GM12878 (cell line): ENCODE results near the gene SCNN1B. TPM values are rescaled to one million over a fixed set of nuclear protein-coding genes. Genes with fewer than 3 reads are reported as not detected.

Experiments
- BRCA1 ChIP-seq: IDR thresholded peaks from 2 replicates; pipeline ENCODE4 v1.6.1; 2011; ENCODE audit warnings: low read depth, low read length, improper control_type of control experiment
- E4F1 ChIP-seq: fragments of 450-650 bp; IDR thresholded peaks from 2 replicates; pipeline ENCODE4 v1.6.1; 2018; ENCODE audit warnings: borderline replicate concordance, mild to moderate bottlenecking; ENCODE audit not compliant: partially characterized antibody
- STAT3 ChIP-seq: IDR thresholded peaks from 2 replicates; pipeline ENCODE4 v1.6.1; 2011; ENCODE audit warnings: low read depth, low read length, improper control_type of control experiment
- SUPT20H ChIP-seq: IDR thresholded peaks from 2 replicates; pipeline ENCODE4 v1.6.1; 2011; ENCODE audit warnings: low read depth, mild to moderate bottlenecking, low read length, moderate library complexity, borderline replicate concordance; ENCODE audit not compliant: control insufficient read depth
- YY1 ChIP-seq: IDR thresholded peaks from 2 replicates; pipeline ENCODE4 v1.6.1; 2011; ENCODE audit warnings: low read depth, mild to moderate bottlenecking, low read length
- ZBTB4 ChIP-seq: fragments of 450-650 bp; formaldehyde crosslinking; IDR thresholded peaks from 2 replicates; pipeline ENCODE4 v1.4.0; 2022; ENCODE audit warnings: mild to moderate bottlenecking, moderate library complexity
- ZNF24 ChIP-seq: fragments of 450-650 bp; IDR thresholded peaks from 2 replicates; pipeline ENCODE4 v1.6.1; 2017; ENCODE audit warnings: antibody characterized with exemption, mild to moderate bottlenecking
- polyA plus RNA-seq, 11 experiments: library from polyadenylated mRNA; depleted of rRNA in 4 of 11; unstranded in 6 of 11; stranded (reverse) in 5 of 11; fragments of >200 nt; fragmentation: Nextera tagmentation in 4 of 11; fragmentation: Illumina TruSeq in 1 of 11; extraction: Ambion mirVana in 4 of 11; extraction: Trizol in 1 of 11; gene quantifications; 1 replicate in 1 of 11; 2 replicates in 10 of 11; pipeline versions ENCODE4 v1.2.1 to v1.2.3, GENCODE V29; 2011 to 2016; ENCODE audit warnings: inconsistent platforms in 2 of 11, missing spikeins in 2 of 11, low read depth in 1 of 11
- total RNA-seq, 4 experiments: library from RNA; depleted of rRNA in 3 of 4; stranded (reverse); fragments of >200 nt in 3 of 4; fragmentation: Illumina TruSeq in 1 of 4; extraction: Trizol in 1 of 4; gene quantifications; 2 replicates each; pipeline versions ENCODE4 v1.2.1 to v1.2.3, GENCODE V29; 2013 to 2021

SCNN1B gene
- total and polyA plus RNA-seq, 10 of the 15 experiments (the other 5 are each of a cell fraction or from before 2014, with no cell fraction given): 0.28 to 1.5 (median 0.64) TPM

GRCh38 chr16:23324727-23325126, 22.6 kb downstream of the SCNN1B start (continued):
- TF ChIP-seq YY1 (no peak), E4F1 (no peak), ZNF24 (no peak), STAT3 (no peak), BRCA1 (no peak), ZBTB4 (CRISPR knock-in tag) (no peak), SUPT20H (no peak)
